ENCODE results near the gene COP1.

COP1 gene

DNA sequence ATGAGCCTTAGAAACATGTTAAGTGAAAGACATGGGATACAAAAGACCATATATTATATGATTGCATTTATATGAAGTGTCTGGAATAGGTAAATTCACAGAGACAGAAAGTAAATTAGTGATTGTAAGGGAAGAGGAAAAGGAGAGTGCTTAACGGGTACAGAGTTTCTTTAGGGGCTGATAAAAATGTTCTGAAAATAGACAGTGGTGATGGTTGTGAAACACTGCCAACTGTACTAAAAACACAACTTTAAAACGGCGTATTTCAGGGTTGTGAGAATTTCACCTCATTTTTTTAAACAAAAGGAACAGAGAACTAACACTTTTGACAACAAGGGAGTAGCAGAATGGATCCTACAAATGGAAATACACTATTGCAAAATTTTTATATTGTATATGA lies 13.4 kb downstream of the COP1 start:
- Histone ChIP-seq H3K9me3 (ENCODE audit: severe bottlenecking) (no peaks in the 10 kb centered on the region), H3K27ac (no peak overlapping the region), H3K4me3 (ENCODE audit: low read depth, low read length) (no peak overlapping the region), H3K36me3 (no peaks in the 10 kb centered on the region), H3K27me3 (ENCODE audit: insufficient read depth, low read depth, severe bottlenecking) (no peaks in the 10 kb centered on the region)
- DNase-seq, result no peak
- TF ChIP-seq, protein P1, sequence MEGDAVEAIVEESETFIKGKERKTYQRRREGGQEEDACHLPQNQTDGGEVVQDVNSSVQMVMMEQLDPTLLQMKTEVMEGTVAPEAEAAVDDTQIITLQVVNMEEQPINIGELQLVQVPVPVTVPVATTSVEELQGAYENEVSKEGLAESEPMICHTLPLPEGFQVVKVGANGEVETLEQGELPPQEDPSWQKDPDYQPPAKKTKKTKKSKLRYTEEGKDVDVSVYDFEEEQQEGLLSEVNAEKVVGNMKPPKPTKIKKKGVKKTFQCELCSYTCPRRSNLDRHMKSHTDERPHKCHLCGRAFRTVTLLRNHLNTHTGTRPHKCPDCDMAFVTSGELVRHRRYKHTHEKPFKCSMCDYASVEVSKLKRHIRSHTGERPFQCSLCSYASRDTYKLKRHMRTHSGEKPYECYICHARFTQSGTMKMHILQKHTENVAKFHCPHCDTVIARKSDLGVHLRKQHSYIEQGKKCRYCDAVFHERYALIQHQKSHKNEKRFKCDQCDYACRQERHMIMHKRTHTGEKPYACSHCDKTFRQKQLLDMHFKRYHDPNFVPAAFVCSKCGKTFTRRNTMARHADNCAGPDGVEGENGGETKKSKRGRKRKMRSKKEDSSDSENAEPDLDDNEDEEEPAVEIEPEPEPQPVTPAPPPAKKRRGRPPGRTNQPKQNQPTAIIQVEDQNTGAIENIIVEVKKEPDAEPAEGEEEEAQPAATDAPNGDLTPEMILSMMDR (IDR thresholded peaks at IDR 0.05; ENCODE audit: low read depth, low read length), result no peak

DNA sequence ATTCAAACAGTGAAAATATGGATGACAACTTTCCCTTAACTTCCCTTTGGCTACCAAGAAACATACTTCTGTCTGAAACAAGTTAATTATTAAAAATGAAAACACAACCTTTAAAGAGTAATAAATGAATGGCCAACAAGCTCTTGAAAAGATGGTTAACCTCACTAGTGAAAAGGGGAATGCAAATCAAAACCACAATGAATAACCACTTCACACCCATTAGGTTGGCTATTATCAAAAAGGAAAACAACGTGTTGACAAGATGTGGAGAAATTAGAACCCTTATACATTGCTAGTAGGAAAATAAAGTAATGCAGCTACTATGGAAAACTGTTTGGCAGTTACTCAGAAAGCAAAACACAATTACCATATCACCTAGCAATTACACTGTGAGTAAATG lies 14.1 kb downstream of the COP1 start:
- TF ChIP-seq, protein P1 (IDR thresholded peaks at IDR 0.05; ENCODE audit: low read depth, low read length), result no peak
- no peaks in the 10 kb centered on the region for H3K36me3 ChIP-seq
- no peak for DNase-seq
- H3K4me3 ChIP-seq (ENCODE audit: low read depth, low read length), result no peak overlapping the region
- H3K9me3 ChIP-seq (ENCODE audit: severe bottlenecking), result no peaks in the 10 kb centered on the region
- H3K27ac ChIP-seq, result no peak overlapping the region
- H3K27me3 ChIP-seq (ENCODE audit: insufficient read depth, low read depth, severe bottlenecking), result no peaks in the 10 kb centered on the region

DNA sequence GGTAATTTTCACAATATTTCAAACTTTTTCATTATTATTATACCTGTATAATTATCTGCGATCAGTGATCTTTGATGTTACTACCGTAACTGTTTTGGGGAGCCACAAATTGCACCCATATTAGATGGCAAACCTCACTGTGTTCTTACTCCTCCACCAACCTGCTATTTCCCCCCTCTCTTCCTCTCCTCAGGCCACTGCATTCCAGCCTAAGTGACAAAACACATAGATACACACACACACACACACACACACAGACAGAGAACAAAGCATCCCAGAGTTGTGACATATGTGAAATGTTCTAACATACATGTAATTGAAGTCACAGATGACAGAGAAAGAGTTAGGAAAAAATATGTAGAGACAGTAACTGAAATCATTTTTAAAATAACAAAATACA lies 18.5 kb downstream of the COP1 start:
- DNase-seq, result no peak
- TF ChIP-seq, protein P1 (IDR thresholded peaks at IDR 0.05; ENCODE audit: low read depth, low read length), result no peak
- Histone ChIP-seq H3K9me3 (ENCODE audit: severe bottlenecking) (no peaks in the 10 kb centered on the region), H3K27ac (no peak overlapping the region), H3K36me3 (no peaks in the 10 kb centered on the region), H3K4me3 (ENCODE audit: low read depth, low read length) (no peak overlapping the region), H3K27me3 (ENCODE audit: insufficient read depth, low read depth, severe bottlenecking) (no peaks in the 10 kb centered on the region)

DNA sequence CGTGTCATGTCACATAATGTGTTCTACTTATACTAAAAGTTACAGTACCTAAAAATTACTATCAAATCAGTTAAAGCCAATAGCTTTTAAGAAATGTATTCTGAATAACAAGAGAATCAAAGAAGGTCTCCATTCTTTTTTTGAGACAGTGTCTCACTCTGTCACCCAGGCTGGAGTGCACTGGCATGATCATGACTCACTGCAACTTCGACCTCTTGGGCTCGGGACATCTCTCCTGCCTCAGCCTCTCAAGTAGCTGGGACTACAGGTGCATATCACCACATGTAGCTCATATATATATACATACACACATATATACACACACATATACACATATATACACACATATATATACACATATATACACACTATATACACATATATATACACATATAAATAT lies 20.1 kb downstream of the COP1 start:
- no peak overlapping the region for H3K4me3 ChIP-seq (ENCODE audit: low read depth, low read length)
- no peak overlapping the region for H3K27ac ChIP-seq
- DNase-seq, result no peak
- no peaks in the 10 kb centered on the region for H3K9me3 ChIP-seq (ENCODE audit: severe bottlenecking)
- no peaks in the 10 kb centered on the region for H3K36me3 ChIP-seq
- TF ChIP-seq, protein P1 (IDR thresholded peaks at IDR 0.05; ENCODE audit: low read depth, low read length), result no peak
- no peaks in the 10 kb centered on the region for H3K27me3 ChIP-seq (ENCODE audit: insufficient read depth, low read depth, severe bottlenecking)

DNA sequence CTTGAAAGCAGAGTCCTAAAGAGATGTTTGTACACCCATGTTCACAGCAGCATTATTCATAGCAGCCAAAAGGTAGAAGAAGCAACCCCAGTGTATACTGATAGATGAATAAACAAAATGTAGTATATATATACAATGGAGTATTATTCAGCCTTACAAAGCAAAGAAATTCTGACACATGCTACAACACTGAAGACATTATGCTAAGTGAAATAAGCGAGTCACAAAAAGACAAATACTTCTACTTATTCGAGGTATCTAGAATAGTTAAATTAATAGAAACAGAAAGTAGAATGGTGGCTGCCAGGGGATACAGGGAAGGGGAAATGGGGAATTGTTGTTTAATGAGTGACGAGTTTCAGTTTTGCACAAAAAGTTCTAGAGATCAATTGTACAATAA lies 23.5 kb downstream of the COP1 start:
- H3K9me3 ChIP-seq (ENCODE audit: severe bottlenecking), result no peaks in the 10 kb centered on the region
- no peaks in the 10 kb centered on the region for H3K27me3 ChIP-seq (ENCODE audit: insufficient read depth, low read depth, severe bottlenecking)
- TF ChIP-seq, protein P1 (IDR thresholded peaks at IDR 0.05; ENCODE audit: low read depth, low read length), result no peak
- H3K4me3 ChIP-seq (ENCODE audit: low read depth, low read length), result no peak overlapping the region
- no peaks in the 10 kb centered on the region for H3K36me3 ChIP-seq
- no peak overlapping the region for H3K27ac ChIP-seq
- no peak for DNase-seq

DNA sequence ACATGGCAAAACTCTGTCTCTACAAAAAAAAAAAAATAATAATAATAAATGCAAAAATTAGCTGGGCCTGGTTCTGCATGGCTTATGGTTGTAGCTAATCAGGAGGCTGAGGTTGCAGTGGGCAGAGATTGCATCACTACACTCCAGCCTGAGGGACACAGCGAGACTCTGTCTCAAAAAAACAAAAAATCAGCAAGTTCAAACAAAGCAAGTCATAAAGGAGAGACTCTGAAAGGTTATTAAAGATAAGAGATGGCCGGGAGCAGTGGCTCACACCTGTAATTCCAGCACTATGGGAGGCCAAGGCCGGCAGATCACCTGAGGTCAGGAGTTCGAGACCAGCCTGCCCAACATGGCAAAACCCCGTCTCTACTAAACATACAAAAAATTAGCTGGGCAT lies 28.8 kb downstream of the COP1 start:
- Histone ChIP-seq H3K27ac (no peak overlapping the region), H3K4me3 (ENCODE audit: low read depth, low read length) (no peak overlapping the region), H3K9me3 (ENCODE audit: severe bottlenecking) (no peaks in the 10 kb centered on the region), H3K36me3 (peaks cover 13% of the 10 kb centered on the region), H3K27me3 (ENCODE audit: insufficient read depth, low read depth, severe bottlenecking) (no peaks in the 10 kb centered on the region)
- DNase-seq, result no peak
- TF ChIP-seq, protein P1 (IDR thresholded peaks at IDR 0.05; ENCODE audit: low read depth, low read length), result no peak
